ENCODE results near the gene NADSYN1.

Gene NADSYN1

DNA sequence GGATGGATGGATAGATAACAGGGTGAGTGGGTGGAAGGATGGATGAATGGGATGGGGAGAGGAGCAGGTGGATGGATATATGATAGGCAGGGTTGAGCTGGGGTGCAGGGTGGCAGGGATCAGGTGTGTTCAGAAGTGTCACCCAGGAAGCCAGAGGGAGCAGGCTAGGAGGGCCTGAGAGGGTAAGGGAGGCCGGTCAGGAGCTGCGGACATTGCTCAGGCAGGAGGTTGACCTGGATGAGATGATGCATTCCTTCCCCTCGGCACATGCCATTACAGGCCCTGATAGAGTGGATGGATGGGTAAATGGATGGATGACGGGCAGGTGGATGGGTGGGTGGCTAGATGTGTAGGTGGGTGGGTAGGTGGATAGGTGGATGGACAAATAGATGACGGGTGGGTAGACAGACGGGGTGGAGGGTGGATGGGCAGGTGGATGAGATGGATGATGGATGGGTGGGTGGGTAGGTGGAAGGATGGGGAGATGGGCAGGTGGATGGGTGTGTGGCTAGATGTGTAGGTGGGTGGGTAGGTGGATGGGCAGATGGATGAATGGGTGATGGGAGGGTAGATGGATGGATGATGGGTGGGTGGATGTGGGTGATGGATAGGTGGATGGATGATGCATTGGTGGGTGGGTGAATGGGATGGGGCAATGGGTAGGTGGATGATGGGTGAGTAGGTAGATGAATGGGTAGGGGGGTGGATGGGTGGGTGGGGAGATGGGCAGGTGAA, 12.8 kb upstream of the NADSYN1 start:
- no peaks in the 10 kb centered on the region; the same call in none of the 2 replicates for H4K20me1 ChIP-seq (ENCODE audit: insufficient read depth, low read length)
- no peak overlapping the region for H2AFZ ChIP-seq (ENCODE audit: low read depth, low read length)
- no peaks in the 10 kb centered on the region for H3K4me1 ChIP-seq (ENCODE audit: low read length)
- no peak overlapping the region for H3K4me2 ChIP-seq (ENCODE audit: low read length)
- H3K9me3 ChIP-seq (ENCODE audit: insufficient read depth, low read length), result no peaks in the 10 kb centered on the region
- no peak overlapping the region for H3K4me3 ChIP-seq (ENCODE audit: low read length)
- H3K9ac ChIP-seq (ENCODE audit: low read length), result no peak overlapping the region
- H3K79me2 ChIP-seq (ENCODE audit: low read length), result no peaks in the 10 kb centered on the region
- peaks cover 87% of the 10 kb centered on the region for H3K36me3 ChIP-seq (replicated peaks; ENCODE audit: low read depth, low read length)
- no peaks in the 10 kb centered on the region for H3K27me3 ChIP-seq (ENCODE audit: low read depth, low read length)
- TF ChIP-seq EZH2phosphoT487 (IDR thresholded peaks at IDR 0.05; ENCODE audit: low read depth), result no peak
- TF ChIP-seq, protein P1, sequence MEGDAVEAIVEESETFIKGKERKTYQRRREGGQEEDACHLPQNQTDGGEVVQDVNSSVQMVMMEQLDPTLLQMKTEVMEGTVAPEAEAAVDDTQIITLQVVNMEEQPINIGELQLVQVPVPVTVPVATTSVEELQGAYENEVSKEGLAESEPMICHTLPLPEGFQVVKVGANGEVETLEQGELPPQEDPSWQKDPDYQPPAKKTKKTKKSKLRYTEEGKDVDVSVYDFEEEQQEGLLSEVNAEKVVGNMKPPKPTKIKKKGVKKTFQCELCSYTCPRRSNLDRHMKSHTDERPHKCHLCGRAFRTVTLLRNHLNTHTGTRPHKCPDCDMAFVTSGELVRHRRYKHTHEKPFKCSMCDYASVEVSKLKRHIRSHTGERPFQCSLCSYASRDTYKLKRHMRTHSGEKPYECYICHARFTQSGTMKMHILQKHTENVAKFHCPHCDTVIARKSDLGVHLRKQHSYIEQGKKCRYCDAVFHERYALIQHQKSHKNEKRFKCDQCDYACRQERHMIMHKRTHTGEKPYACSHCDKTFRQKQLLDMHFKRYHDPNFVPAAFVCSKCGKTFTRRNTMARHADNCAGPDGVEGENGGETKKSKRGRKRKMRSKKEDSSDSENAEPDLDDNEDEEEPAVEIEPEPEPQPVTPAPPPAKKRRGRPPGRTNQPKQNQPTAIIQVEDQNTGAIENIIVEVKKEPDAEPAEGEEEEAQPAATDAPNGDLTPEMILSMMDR (IDR thresholded peaks at IDR 0.05; ENCODE audit: low read depth, low read length), result no peak
- no peak overlapping the region for H3K27ac ChIP-seq (ENCODE audit: low read length)

DNA sequence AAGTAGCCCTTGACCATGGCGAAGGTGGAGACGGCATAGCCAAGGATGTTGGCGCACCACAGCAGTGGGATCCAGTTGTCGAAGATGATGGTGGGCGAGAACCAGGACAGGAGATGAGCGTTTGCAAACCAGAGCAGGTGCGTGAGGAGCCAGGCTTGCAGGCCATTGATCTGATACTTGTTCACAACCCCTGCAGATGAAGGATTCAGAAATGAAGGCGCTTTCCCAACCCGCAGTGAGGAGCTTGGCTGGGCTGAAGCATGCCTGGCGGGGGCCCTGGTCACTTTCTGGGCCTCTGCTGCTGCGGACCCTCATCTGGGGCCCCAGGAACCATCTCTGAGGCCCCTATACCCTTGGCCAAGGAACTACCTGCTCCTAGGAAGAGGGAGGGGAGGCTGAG, 11.8 kb upstream of the NADSYN1 start:
- no peak overlapping the region for H3K4me3 ChIP-seq (ENCODE audit: low read length)
- H3K9ac ChIP-seq (ENCODE audit: low read length), result no peak overlapping the region
- H3K4me1 ChIP-seq (ENCODE audit: low read length), result no peaks in the 10 kb centered on the region
- peaks cover 88% of the 10 kb centered on the region for H3K36me3 ChIP-seq (replicated peaks; ENCODE audit: low read depth, low read length)
- no peaks in the 10 kb centered on the region; the same call in none of the 2 replicates for H4K20me1 ChIP-seq (ENCODE audit: insufficient read depth, low read length)
- no peak for TF ChIP-seq EZH2phosphoT487 (IDR thresholded peaks at IDR 0.05; ENCODE audit: low read depth)
- TF ChIP-seq, protein P1 (IDR thresholded peaks at IDR 0.05; ENCODE audit: low read depth, low read length), result no peak
- no peaks in the 10 kb centered on the region for H3K27me3 ChIP-seq (ENCODE audit: low read depth, low read length)
- H3K9me3 ChIP-seq (ENCODE audit: insufficient read depth, low read length), result peaks cover 7% of the 10 kb centered on the region; the same call in 1 of the 2 replicates
- H3K27ac ChIP-seq (ENCODE audit: low read length), result no peak overlapping the region
- no peak overlapping the region for H2AFZ ChIP-seq (ENCODE audit: low read depth, low read length)
- H3K4me2 ChIP-seq (ENCODE audit: low read length), result no peak overlapping the region
- no peaks in the 10 kb centered on the region for H3K79me2 ChIP-seq (ENCODE audit: low read length)

DNA sequence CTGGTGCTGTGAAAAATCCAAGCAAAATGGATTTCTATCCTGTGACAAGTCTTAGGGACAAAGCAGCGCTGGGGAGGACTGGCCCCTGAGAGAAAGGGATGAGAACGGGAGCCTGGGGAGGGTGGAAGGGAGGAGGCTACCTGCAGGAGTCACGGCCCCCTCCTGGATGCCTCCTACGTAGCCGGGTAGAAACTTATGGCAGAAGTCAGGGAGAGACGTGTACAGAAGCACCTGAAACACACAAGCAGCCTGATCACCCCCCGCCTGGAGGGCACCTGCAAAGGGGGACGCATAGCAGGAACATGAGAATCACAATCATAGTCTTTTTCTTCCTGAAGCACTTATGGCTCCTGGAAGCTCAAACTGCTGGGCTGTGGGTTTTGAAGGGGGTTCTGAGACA, 10.9 kb upstream of the NADSYN1 start:
- Histone ChIP-seq H3K4me1 (ENCODE audit: low read length) (peaks cover 3% of the 10 kb centered on the region), H3K4me3 (ENCODE audit: low read length) (no peak overlapping the region), H3K9ac (ENCODE audit: low read length) (no peak overlapping the region), H2AFZ (ENCODE audit: low read depth, low read length) (no peak overlapping the region), H3K27me3 (ENCODE audit: low read depth, low read length) (no peaks in the 10 kb centered on the region), H3K4me2 (ENCODE audit: low read length) (no peak overlapping the region), H3K9me3 (ENCODE audit: insufficient read depth, low read length) (peaks cover 16% of the 10 kb centered on the region; the same call in 1 of the 2 replicates), H3K27ac (ENCODE audit: low read length) (no peak overlapping the region), H3K36me3 (replicated peaks; ENCODE audit: low read depth, low read length) (peaks cover 95% of the 10 kb centered on the region), H3K79me2 (ENCODE audit: low read length) (peaks cover 6% of the 10 kb centered on the region), H4K20me1 (ENCODE audit: insufficient read depth, low read length) (no peaks in the 10 kb centered on the region; the same call in none of the 2 replicates)
- TF ChIP-seq EZH2phosphoT487 (IDR thresholded peaks at IDR 0.05; ENCODE audit: low read depth), result no peak
- TF ChIP-seq, protein P1 (IDR thresholded peaks at IDR 0.05; ENCODE audit: low read depth, low read length), result no peak

DNA sequence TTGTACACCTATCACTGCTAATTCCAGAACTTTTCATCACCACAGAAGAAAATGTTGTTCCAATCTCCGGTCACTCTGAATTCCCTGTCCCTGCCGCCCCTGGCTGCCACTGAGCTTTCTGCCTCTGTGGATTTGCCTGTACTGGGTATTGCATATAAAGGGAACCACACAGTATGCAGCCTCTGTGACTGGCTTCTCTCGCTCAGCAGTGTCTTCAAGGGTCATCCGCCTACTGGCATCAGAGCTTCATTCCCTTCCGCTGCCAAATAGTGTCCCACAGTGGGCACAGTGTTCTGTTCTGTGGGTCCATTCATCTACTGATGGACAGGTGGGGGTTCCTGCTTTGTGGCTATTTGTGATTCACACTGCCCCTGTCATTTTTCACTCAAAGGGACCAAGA, 10.1 kb upstream of the NADSYN1 start:
- Histone ChIP-seq H3K27me3 (ENCODE audit: low read depth, low read length) (no peaks in the 10 kb centered on the region), H4K20me1 (ENCODE audit: insufficient read depth, low read length) (no peaks in the 10 kb centered on the region; the same call in none of the 2 replicates), H3K9me3 (ENCODE audit: insufficient read depth, low read length) (peaks cover 17% of the 10 kb centered on the region; the same call in 1 of the 2 replicates), H3K9ac (ENCODE audit: low read length) (no peak overlapping the region), H3K36me3 (replicated peaks; ENCODE audit: low read depth, low read length) (peaks cover 95% of the 10 kb centered on the region), H3K4me1 (ENCODE audit: low read length) (peaks cover 9% of the 10 kb centered on the region), H2AFZ (ENCODE audit: low read depth, low read length) (no peak overlapping the region), H3K4me2 (ENCODE audit: low read length) (no peak overlapping the region), H3K27ac (ENCODE audit: low read length) (no peak overlapping the region), H3K79me2 (ENCODE audit: low read length) (peaks cover 13% of the 10 kb centered on the region), H3K4me3 (ENCODE audit: low read length) (no peak overlapping the region)
- TF ChIP-seq EZH2phosphoT487 (IDR thresholded peaks at IDR 0.05; ENCODE audit: low read depth), result no peak
- TF ChIP-seq, protein P1 (IDR thresholded peaks at IDR 0.05; ENCODE audit: low read depth, low read length), result no peak
